GM18517 (cell line): ENCODE data around the gene TOR1AIP2.
"Not testable (repeated sequence)": the region's sequence is repeated elsewhere in the genome, so short reads cannot be mapped to it uniquely, and the experiment has no call there.

ENCODE experiments used
- ATAC-seq: cut with Tn5 transposase; IDR thresholded peaks from one replicate; pipeline ENCODE4 v1.9.1; 2021; ENCODE audit warnings: mild to moderate bottlenecking, moderate library complexity; ENCODE audit not compliant: unreplicated experiment

Gene TOR1AIP2

GRCh38 chr1:179808503-179808902 lies 69.1 kb downstream of the TOR1AIP2 start:
- ATAC-seq, result no peak

- no peak for ATAC-seq
These were observed 69.7 kb downstream of the TOR1AIP2 start for GRCh38 chr1:179807691-179808485.

GRCh38 chr1:179807291-179807690 lies 70.3 kb downstream of the TOR1AIP2 start:
- ATAC-seq, result no peak

- ATAC-seq, result no peak
These were observed 71.3 kb downstream of the TOR1AIP2 start for GRCh38 chr1:179806333-179806732.

GRCh38 chr1:179805291-179806195 lies 72.1 kb downstream of the TOR1AIP2 start:
- no peak for ATAC-seq

GRCh38 chr1:179804417-179804816 lies 73.2 kb downstream of the TOR1AIP2 start:
- not testable (repeated sequence) for ATAC-seq

GRCh38 chr1:179803918-179804317 lies 73.7 kb downstream of the TOR1AIP2 start:
- ATAC-seq, result no peak

GRCh38 chr1:179803104-179803503 lies 74.5 kb downstream of the TOR1AIP2 start:
- ATAC-seq, result no peak

DNA sequence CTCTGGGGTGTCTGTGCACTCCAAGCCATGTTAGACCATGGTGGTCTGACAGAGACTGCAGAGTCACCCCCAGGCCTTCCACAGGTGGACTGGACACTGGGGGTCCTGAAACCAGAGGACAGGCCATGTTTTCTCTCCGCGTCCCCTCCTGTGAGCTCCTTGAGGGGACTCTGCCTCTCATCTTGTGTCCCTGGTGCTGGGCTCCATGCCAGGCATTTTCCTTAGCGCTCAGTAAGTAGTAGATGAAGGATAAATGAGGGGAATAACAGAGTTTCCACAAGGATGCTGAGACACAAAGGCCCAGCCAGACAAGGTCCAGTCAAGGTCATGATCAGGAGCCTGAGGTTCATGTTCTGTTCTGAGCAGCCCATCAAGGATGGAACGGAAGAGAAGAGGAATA lies 77.1 kb downstream of the TOR1AIP2 start:
- no peak for ATAC-seq

DNA sequence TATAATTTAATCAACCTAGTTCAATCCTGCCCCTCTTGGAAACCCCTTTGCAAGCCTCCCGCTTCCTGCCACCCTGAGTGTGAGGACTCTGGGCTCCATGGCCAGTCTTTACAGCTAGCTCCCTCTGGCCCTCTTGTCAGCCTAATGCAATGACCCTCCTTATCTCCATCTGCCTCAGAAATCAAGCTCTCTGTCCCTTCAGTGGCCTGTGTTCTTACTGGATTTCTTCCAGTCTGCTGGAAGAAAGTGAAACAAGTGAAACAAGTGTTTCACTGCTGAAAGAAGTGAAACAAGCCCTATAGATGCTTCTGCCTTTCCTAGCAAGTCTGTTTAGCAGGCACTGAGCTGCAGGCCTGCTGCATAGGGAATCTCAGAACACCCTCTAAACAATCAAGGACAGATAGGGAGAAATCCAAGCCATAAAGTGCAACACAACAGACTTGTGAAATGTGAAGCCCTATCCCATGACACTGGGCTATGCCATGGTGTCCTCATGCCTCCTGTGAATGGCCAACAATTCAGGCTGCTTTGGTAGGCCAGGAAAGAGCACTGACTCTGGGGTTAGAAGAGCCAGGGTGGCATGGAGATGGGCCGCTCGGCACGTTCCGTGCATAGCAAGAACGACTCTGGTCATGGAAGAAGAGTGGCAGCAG lies 78.6 kb downstream of the TOR1AIP2 start:
- ATAC-seq, result no peak

- no peak for ATAC-seq
These were observed 79.3 kb downstream of the TOR1AIP2 start for GRCh38 chr1:179798213-179798863.

DNA sequence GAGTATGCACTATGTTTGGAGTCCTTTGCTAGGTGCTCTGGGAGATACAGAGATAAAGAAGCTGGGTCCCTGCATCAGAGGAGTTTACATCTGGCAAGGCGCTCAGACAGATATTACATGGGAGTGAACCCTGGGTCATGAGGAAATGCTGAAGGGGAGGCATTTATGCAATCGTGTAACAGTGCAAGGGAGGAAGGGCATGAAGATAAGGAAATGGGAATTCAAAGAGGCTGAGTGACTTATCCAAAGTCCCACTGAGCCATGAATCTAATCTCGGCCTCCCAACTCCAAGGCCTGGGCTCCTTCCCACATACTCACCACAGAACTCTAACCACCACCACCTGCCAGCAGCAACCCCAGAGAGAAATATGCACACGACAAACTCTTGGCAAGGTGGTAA lies 82.9 kb downstream of the TOR1AIP2 start:
- ATAC-seq, result no peak

- no peak for ATAC-seq
These were observed 83.5 kb downstream of the TOR1AIP2 start for GRCh38 chr1:179794146-179794545.

- no peak for ATAC-seq
These were observed 84.3 kb downstream of the TOR1AIP2 start for GRCh38 chr1:179793281-179793680.
